IPS-NIHi11 (cell line): ENCODE results near the gene TENT4B.

Experiments used
- DNase-seq: peaks from one replicate; pipeline ENCODE4 v3.0.0; 2012; ENCODE audit warnings: mixed read lengths, low spot score

The TENT4B gene

DNA sequence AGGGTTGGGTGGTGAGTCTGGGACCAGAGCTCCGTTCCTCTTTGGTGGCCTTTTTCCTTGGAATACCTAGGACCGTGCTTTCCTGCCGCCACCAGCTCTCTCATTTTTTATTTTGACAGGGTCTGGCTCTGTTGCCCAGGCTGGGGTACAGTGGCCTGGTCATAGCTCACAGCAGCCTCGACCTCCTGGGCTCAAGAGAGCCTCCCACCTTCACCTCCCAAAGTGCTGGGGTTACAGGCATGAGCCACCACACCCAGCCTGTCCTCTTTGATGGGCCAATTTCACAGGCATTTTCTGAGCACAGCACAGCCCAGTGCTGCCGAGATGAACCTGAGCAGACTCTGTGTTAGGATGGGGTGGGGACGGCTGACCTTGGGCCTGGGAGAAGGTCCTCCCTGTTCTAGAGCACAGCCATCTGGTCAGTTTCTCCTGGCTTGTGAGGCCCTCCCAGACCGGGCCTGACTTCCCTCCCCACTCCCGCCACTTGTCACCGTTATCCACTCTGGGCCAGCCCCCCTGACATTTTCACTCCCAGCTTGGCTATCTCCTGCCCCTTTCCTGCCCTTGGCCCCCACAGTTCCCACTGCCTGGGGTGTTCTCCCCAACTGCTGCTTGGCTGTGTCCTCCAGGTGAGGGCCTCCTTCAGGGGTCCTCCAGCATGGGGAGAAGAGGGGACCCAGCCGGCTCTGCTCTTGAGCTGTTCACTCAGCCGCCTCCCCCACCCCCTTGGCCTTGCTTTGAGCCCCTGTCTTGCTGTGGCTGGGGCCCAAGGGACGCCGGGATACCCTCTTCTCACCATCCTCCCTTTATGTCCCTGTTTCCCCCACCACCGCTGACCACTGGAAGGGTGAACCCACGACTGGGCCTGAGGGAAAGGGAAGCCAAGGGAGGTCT, 118.3 kb downstream of the TENT4B start:
- no peak for DNase-seq

DNA sequence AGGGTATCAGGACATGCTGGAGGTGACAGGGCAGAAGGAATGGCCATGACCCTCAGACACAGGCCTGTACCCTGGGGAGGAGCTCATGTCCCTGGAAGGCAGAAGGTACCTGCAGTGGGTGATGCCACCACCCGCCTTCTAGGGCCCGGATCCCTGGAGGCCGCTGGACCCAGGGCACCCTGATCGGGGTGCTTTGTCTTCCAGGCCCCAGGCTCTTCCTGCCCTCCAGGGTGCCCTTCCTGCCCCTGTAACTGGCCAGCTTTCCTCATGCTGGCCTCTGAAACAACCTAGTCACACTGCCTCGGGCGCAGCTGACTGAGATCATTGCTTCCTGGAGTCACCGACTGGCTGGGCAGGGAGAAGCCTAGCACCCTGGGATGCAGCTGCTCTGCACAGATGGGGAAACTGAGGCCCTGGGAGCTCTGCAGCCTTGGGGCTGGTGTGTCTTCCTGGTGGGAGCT, 119.0 kb downstream of the TENT4B start:
- DNase-seq = no peak

DNA sequence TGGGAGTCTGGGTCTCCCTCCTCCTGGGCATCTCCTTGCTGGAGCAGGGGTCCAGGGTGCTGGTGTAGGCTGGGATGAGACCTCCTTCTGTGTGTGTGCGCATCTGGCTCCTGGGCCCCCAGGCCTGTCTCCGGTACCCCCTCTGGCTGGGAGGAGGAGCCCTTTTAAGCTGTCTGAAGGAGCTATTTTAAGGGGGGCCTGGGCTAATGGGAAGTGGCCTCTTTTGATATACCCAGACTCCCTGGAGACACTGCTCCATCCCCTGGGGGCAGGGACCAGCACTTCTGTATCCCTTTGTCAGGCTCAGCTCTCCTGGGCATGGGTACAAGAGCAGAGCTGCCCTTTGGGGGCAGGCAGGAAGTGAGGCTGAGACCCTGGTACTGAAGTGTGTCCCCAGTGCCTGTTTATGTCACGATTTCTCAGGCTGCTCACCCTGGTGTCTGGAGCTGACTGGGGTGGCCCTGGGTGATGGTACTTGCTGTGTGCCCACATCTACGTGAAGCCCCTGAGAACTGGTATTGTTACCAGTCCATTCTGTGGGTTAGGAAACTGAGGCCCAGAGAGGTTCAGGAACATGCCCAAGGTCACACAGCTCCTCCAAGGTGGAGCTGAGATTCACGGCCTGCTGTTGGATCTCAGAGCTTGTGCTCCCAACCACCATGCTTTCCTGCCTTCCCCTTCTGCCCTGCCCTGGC, 119.7 kb downstream of the TENT4B start:
- DNase-seq = no peak

DNA sequence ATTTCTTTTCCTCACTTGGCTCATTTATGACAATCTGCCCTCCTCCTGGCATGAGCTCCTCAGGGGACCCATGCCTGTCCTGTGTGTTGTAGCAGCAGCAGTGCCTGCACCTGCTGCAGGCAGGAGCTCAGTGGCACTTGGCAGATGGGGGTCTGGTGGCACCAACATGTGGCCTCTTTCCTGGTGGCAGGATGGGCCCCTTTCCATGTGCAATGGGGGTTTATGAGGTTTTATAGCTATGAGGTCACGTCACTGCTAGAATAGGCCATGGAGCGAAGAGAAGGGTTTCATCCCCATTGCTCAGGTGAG, 120.2 kb downstream of the TENT4B start:
- peak; percentile 5 for DNase-seq

DNA sequence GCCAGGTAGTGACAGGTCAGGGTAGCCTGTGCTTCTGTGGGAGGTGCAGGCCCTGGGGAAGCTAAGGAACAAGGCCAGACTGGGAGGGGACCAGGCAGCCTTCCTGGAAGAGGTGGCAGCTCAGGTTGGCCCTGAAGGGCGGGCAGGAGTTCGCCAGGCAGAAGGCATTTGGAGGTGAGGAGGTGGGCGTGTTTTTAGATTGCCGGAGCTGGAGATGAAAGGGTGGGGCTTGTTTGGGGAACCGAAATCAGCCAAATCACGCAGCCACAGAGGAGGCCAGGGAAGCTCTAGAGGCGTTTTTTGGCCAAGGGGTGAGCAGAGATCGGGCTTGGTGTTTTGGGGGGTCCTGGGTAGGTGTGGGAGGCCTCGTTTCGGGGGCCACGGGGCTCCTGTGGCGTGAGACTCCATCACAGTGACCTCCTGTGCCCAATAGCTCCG, 120.8 kb downstream of the TENT4B start:
- peak; percentile 17 for DNase-seq

- DNase-seq = peak; percentile 14
Measured at GRCh38 chr16:50274326-50275097, 121.4 kb downstream of the TENT4B start.

- no peak for DNase-seq
Measured at GRCh38 chr16:50275098-50275415, 122.0 kb downstream of the TENT4B start.

DNA sequence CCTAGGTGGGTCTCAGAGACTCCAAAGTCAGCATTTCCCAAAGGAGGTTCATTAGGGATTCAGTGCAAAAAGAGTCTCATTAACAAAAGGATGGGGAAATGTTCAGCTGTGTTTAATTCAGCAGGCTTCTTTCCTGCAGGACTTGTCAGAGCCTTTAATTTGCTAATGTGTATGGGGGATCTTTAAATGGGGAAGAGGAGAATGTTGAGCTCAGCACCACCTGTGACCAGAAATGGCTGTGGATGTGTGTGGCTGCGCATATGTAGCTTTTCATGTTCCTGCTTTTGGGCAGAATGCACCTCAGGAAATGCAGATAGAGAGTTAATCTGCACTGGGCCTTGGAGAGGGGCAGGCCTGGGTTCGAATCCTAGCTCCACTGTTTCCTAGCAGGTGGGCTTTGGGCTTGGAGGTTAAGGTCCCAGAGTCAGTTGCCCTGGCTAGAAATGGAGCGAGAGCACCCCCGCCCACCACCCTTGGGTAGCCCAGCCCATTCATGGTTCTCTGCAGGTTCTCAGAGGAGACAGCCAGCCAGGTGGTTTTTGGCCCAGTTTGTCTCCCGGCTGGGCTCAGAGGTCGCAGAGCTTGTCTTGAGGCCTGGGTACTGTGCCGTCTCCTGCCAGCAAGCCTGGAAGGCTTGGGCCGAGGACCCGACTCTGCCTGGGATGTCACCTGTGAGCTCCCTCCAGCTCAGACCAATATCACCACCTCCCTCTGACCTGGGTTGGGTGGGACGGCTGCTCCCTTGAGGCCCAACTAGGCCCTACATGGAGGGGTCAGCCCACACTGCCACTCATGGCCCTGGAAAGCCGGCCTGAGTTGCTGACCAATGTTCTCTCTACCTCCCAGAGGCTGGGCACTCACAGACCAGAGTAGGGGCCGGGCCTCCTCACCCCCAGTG, 122.6 kb downstream of the TENT4B start:
- DNase-seq = no peak

DNA sequence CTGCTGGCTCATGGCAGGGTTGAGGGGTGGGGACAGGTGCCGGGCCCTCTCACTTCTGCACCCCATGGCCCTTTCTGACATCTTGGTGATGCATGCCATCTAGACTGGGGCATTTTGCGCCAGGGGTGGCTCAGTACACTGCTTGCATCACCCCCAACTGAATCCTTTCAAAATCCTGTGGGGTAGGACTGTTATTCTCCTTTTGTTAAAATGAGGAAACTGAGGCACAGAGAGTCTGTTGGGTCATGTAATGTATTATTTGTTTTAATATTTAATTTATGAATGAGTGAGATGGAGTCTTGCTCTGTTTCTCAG, 123.2 kb downstream of the TENT4B start:
- DNase-seq = peak; percentile 5

GRCh38 chr16:50276801-50277555, 123.9 kb downstream of the TENT4B start:
- DNase-seq = no peak

DNA sequence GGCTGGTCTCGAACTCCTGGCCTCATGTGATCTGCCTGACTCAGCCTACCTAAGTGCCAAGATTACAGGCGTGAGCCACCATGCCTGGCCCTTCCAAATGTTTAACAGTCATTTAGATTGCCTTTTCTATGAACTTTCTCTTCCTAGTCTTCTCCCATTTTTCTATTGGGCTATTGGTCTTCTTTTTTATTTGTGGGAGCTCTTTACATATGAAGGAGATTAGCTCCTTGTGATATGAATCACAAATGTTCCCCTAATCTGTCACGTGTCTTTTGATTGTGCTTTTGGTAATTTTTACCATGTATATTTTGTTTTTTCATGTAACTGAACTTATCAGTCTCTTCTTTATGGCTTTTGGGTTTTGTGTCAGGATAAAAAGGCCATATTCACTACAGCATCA, 125.1 kb downstream of the TENT4B start:
- no peak for DNase-seq

- peak; percentile 9 for DNase-seq
Measured at GRCh38 chr16:50279504-50279865, 126.4 kb downstream of the TENT4B start.

DNA sequence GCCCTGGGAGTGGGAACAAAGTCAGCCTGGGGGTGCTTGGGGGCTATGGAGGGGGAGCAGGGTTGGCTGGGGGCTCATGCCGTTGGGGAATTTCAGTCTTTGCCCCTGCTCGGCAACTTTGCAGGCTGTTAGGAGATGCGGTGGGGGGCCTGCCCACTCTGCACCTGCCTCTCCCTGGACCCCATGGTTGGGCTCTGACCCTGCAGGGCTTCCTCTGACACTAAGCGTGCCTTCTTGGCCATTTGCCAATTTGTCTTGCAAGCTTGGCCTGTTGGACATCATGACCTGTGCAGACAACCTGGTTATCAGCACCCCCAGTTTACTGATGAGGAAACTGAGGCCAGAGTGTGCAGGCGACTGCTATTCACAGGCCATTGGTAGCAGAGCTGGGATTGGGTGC, 127.8 kb downstream of the TENT4B start:
- no peak for DNase-seq
